ENCODE results near the gene KCTD2. TPM values are rescaled to one million over a fixed set of nuclear protein-coding genes. Genes with fewer than 3 reads are reported as not detected.

The KCTD2 gene
- total and polyA plus RNA-seq, 2 of the 13 experiments (the other 11 are each of a cell fraction or from before 2014, with no cell fraction given) = 28.3 to 32.6 TPM

GRCh38 chr17:75049706-75050105 is 2.7 kb downstream of the KCTD2 start:
- no TSS peak for BruUV-seq (replicated peaks)
- Histone ChIP-seq H3K4me2 (ENCODE audit: low read depth, low read length) (no peak overlapping the region), H4K20me1 (ENCODE audit: insufficient read depth, low read length) (no peaks in the 10 kb centered on the region; the same call in 1 of the 2 replicates), H2AFZ (ENCODE audit: low read length) (no peak overlapping the region), H3K4me3 (replicated peaks in 1 of 3; ENCODE audit: insufficient read depth in 1 of 3, low read depth in 2 of 3, low read length in 3 of 3) (no peak overlapping the region), H3K27me3 (ENCODE audit: control insufficient read depth in 1 of 2, insufficient read depth in 2 of 2, low read length in 2 of 2) (no peaks in the 10 kb centered on the region; a peak in 1 of 5 replicates), H3K36me3 (replicated peaks in 1 of 2; ENCODE audit: control insufficient read depth in 1 of 2, insufficient read depth in 2 of 2, low read length in 2 of 2) (peaks cover 13 to 32% of the 10 kb centered on the region in 2 experiments), H3K4me1 (ENCODE audit: insufficient read depth, low read length) (peaks cover 29% of the 10 kb centered on the region), H3K9me3 (ENCODE audit: low read length) (no peaks in the 10 kb centered on the region), H3K79me2 (ENCODE audit: insufficient read depth, low read length) (peaks cover 27% of the 10 kb centered on the region), H3K27ac (ENCODE audit: extremely low read length, insufficient read depth, low read length) (no peak overlapping the region), H3K9ac (ENCODE audit: insufficient read depth, low read depth, low read length) (no peak overlapping the region)
- ChIA-PET POLR2A (interaction anchor here (0.8 to 4.8 kb wide), 2 partner anchors 14 to 82 kb away, joined by 3 to 76 read pairs; partner anchors contain the start of gene NT5C), CTCF (ENCODE audit: low intra/inter-chr PET ratio, low total read pairs) (no interaction called here)
- no peak for ATAC-seq
- in situ Hi-C loops (cut with HindIII; ENCODE audit: extremely low pct_ligation_motif_present, low pct_unique_long_range_greater_than_20kb) (no loop called here), intact Hi-C loops (cut with micrococcal nuclease; ENCODE audit: unreplicated experiment) (loop anchor here (5.0 kb wide), 1 partner anchor 38 kb away; the partner anchor contains the start of gene SLC16A5)
- no peak for DNase-seq (ENCODE audit: low spot score)
- FAIRE-seq = no peak
- TF ChIP-seq, protein P1, sequence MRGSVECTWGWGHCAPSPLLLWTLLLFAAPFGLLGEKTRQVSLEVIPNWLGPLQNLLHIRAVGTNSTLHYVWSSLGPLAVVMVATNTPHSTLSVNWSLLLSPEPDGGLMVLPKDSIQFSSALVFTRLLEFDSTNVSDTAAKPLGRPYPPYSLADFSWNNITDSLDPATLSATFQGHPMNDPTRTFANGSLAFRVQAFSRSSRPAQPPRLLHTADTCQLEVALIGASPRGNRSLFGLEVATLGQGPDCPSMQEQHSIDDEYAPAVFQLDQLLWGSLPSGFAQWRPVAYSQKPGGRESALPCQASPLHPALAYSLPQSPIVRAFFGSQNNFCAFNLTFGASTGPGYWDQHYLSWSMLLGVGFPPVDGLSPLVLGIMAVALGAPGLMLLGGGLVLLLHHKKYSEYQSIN (CRISPR knock-in tag; IDR thresholded peaks at IDR 0.05; ENCODE audit: borderline replicate concordance) = no peak
- no peak for TF ChIP-seq HDAC2 (CRISPR knock-in tag; IDR thresholded peaks at IDR 0.05)
- TF ChIP-seq CSRNP2 (CRISPR knock-in tag; conservative IDR thresholded peaks at IDR 0.05; ENCODE audit: low read depth) = no peak
- no peak for TF ChIP-seq ZNF558 (CRISPR knock-in tag; IDR thresholded peaks at IDR 0.05; ENCODE audit: borderline replicate concordance)
- no peak for TF ChIP-seq GZF1 (CRISPR knock-in tag; IDR thresholded peaks at IDR 0.05)
- TF ChIP-seq ZNF687 (CRISPR knock-in tag; IDR thresholded peaks at IDR 0.05) = no peak
- TF ChIP-seq, protein P2, sequence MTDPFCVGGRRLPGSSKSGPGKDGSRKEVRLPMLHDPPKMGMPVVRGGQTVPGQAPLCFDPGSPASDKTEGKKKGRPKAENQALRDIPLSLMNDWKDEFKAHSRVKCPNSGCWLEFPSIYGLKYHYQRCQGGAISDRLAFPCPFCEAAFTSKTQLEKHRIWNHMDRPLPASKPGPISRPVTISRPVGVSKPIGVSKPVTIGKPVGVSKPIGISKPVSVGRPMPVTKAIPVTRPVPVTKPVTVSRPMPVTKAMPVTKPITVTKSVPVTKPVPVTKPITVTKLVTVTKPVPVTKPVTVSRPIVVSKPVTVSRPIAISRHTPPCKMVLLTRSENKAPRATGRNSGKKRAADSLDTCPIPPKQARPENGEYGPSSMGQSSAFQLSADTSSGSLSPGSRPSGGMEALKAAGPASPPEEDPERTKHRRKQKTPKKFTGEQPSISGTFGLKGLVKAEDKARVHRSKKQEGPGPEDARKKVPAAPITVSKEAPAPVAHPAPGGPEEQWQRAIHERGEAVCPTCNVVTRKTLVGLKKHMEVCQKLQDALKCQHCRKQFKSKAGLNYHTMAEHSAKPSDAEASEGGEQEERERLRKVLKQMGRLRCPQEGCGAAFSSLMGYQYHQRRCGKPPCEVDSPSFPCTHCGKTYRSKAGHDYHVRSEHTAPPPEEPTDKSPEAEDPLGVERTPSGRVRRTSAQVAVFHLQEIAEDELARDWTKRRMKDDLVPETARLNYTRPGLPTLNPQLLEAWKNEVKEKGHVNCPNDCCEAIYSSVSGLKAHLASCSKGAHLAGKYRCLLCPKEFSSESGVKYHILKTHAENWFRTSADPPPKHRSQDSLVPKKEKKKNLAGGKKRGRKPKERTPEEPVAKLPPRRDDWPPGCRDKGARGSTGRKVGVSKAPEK (CRISPR knock-in tag; IDR thresholded peaks at IDR 0.05; ENCODE audit: borderline replicate concordance) = no peak
- TF ChIP-seq ZNF292 (CRISPR knock-in tag; IDR thresholded peaks at IDR 0.05; ENCODE audit: borderline replicate concordance, low read depth) = no peak
- no peak for TF ChIP-seq ZBTB42 (CRISPR knock-in tag; IDR thresholded peaks at IDR 0.05)
- no peak for TF ChIP-seq SMAD1 (CRISPR knock-in tag; IDR thresholded peaks at IDR 0.05; ENCODE audit: borderline replicate concordance, low read depth)
- TF ChIP-seq ZNF33A (CRISPR knock-in tag; IDR thresholded peaks at IDR 0.05; ENCODE audit: borderline replicate concordance) = no peak
- TF ChIP-seq SNRNP70 (IDR thresholded peaks at IDR 0.05; ENCODE audit: low read depth, low read length) = no peak
- TF ChIP-seq BRCA1 (CRISPR knock-in tag; IDR thresholded peaks at IDR 0.05) = no peak

Data from HepG2 (cell line).